Caco-2 (cell line): Measurements from ENCODE around the gene RHOT2. TPM values are rescaled to one million over a fixed set of nuclear protein-coding genes. Genes with fewer than 3 reads are reported as not detected.

Source experiments
- BruUV-seq: library from RNA; stranded (reverse); fragments of 400-500 nt; replicated peaks from 2 replicates; lab custom pipeline; 2021; lab: Mats Ljungman, UMichigan
- CTCF ChIA-PET: fragments of 300-600 bp; sonication (Branson Sonifier 250); formaldehyde crosslinking; loops from one replicate; lab custom pipeline; 2022; ENCODE audit warnings: antibody characterized with exemption; lab: Charles Lee
- POLR2A ChIA-PET: fragments of 300-600 bp; sonication (Branson Sonifier 250); formaldehyde crosslinking; loops from one replicate; lab custom pipeline; 2022; ENCODE audit warnings: antibody characterized with exemption; lab: Charles Lee
- DNase-seq, 2 experiments: peaks; one replicate each; pipeline versions ENCODE4 v3.0.0 to v3.0.0-alpha.2; 2020 to 2022
- H3K27me3 ChIP-seq: replicated peaks from 2 replicates; pipeline ENCODE4 v1.6.0; 2011; ENCODE audit warnings: low read length; ENCODE audit not compliant: control insufficient read depth, insufficient read depth
- H3K36me3 ChIP-seq: 2 replicates; pipeline ENCODE4 v1.5.1; 2011; ENCODE audit warnings: low read length; ENCODE audit not compliant: control insufficient read depth, insufficient read depth
- H3K4me1 ChIP-seq: fragments of 250-450 bp; sonication (Bioruptor Pico); 2 replicates; pipeline ENCODE4 v1.5.1; 2020; ENCODE audit warnings: mild to moderate bottlenecking
- H3K4me3 ChIP-seq: 2 replicates; pipeline ENCODE4 v1.5.1; 2011; ENCODE audit warnings: low read depth, mild to moderate bottlenecking, control low read depth, low read length
- H3K9me3 ChIP-seq: fragments of 250-450 bp; sonication (Bioruptor Pico); 2 replicates; pipeline ENCODE4 v1.5.1; 2020; ENCODE audit warnings: mild to moderate bottlenecking, moderate library complexity
- H3K27ac Mint-ChIP-seq: one replicate; pipeline ENCODE4 v1.8.0; 2022; ENCODE audit warnings: mixed read lengths; ENCODE audit not compliant: unreplicated experiment
- H3K27me3 Mint-ChIP-seq: one replicate; pipeline ENCODE4 v1.8.0; 2022; ENCODE audit warnings: mixed read lengths; ENCODE audit not compliant: insufficient read depth, unreplicated experiment
- H3K36me3 Mint-ChIP-seq: one replicate; pipeline ENCODE4 v1.8.0; 2022; ENCODE audit warnings: mild to moderate bottlenecking, mixed read lengths; ENCODE audit not compliant: insufficient read depth, unreplicated experiment
- H3K4me1 Mint-ChIP-seq: one replicate; pipeline ENCODE4 v1.8.0; 2022; ENCODE audit warnings: low read depth, mixed read lengths; ENCODE audit not compliant: unreplicated experiment
- H3K4me3 Mint-ChIP-seq: one replicate; pipeline ENCODE4 v1.8.0; 2022; ENCODE audit warnings: mild to moderate bottlenecking, moderate library complexity, mixed read lengths; ENCODE audit not compliant: unreplicated experiment
- H3K9me3 Mint-ChIP-seq: one replicate; pipeline ENCODE4 v1.8.0; 2022; ENCODE audit warnings: mixed read lengths; ENCODE audit not compliant: unreplicated experiment
- CTCF ChIP-seq, 2 experiments: fragments of 200-600 bp in 1 of 2; IDR thresholded peaks; 1 replicate in 1 of 2; 2 replicates in 1 of 2; pipeline versions ENCODE4 v1.5.1 to v1.8.0; 2011 to 2022; ENCODE audit warnings: antibody characterized with exemption in 1 of 2, control low read depth in 1 of 2, inconsistent platforms in 1 of 2, low read depth in 1 of 2, low read length in 1 of 2, mild to moderate bottlenecking in 1 of 2, moderate library complexity in 1 of 2; ENCODE audit not compliant: insufficient read depth in 1 of 2, severe bottlenecking in 1 of 2, unreplicated experiment in 1 of 2
- intact Hi-C: fragments of 100-400 bp; cut with micrococcal nuclease; formaldehyde crosslinking; loops from one replicate; pipeline ENCODE4 v1.10.0; 2022; ENCODE audit not compliant: unreplicated experiment
- total RNA-seq: library from RNA; stranded (reverse); gene quantifications from 2 replicates; pipeline ENCODE4 v1.2.3, GENCODE V29; 2022

The RHOT2 gene
- total RNA-seq, 1 experiment from 2014 or later, result 96.7 TPM

- POLR2A ChIA-PET, result no interaction called here
- no peaks in the 10 kb centered on the region for H3K4me1 Mint-ChIP-seq
- Histone ChIP-seq H3K9me3 (no peaks in the 10 kb centered on the region), H3K27me3 (no peaks in the 10 kb centered on the region), H3K36me3 (peaks cover 5% of the 10 kb centered on the region), H3K4me3 (peak overlapping the region; percentile 99), H3K4me1 (no peaks in the 10 kb centered on the region; the same call in 1 of the 2 replicates)
- BruUV-seq, result no TSS peak
- no peak for TF ChIP-seq CTCF (IDR thresholded peaks at IDR 0.05; ENCODE audit: insufficient read depth in 1 of 2, low read depth in 1 of 2, low read length in 1 of 2, severe bottlenecking in 1 of 2, unreplicated experiment in 1 of 2)
- H3K9me3 Mint-ChIP-seq, result no peaks in the 10 kb centered on the region
- H3K4me3 Mint-ChIP-seq, result peak overlapping the region; percentile 73
- intact Hi-C loops, result no loop called here
- no peak overlapping the region for H3K27ac Mint-ChIP-seq
- no peaks in the 10 kb centered on the region for H3K27me3 Mint-ChIP-seq
- CTCF ChIA-PET, result no interaction called here
- H3K36me3 Mint-ChIP-seq, result peaks cover 1% of the 10 kb centered on the region
- no peak for DNase-seq
Measured at GRCh38 chr16:668519-669171, 713 bp downstream of the RHOT2 start.

- Mint-ChIP-seq H3K36me3 (peaks cover 9% of the 10 kb centered on the region), H3K27ac (no peak overlapping the region), H3K4me3 (no peak overlapping the region), H3K27me3 (no peaks in the 10 kb centered on the region), H3K4me1 (no peaks in the 10 kb centered on the region), H3K9me3 (no peaks in the 10 kb centered on the region)
- POLR2A ChIA-PET, result no interaction called here
- no peaks in the 10 kb centered on the region for H3K27me3 ChIP-seq
- no peaks in the 10 kb centered on the region for H3K9me3 ChIP-seq
- DNase-seq, result no peak
- intact Hi-C loops, result no loop called here
- H3K36me3 ChIP-seq, result peaks cover 5% of the 10 kb centered on the region
- no peak for TF ChIP-seq CTCF (IDR thresholded peaks at IDR 0.05; ENCODE audit: insufficient read depth in 1 of 2, low read depth in 1 of 2, low read length in 1 of 2, severe bottlenecking in 1 of 2, unreplicated experiment in 1 of 2)
- no TSS peak for BruUV-seq
- no peak overlapping the region for H3K4me3 ChIP-seq
- CTCF ChIA-PET, result no interaction called here
- H3K4me1 ChIP-seq, result no peaks in the 10 kb centered on the region; the same call in 1 of the 2 replicates
Measured at GRCh38 chr16:669666-670065, 1.7 kb downstream of the RHOT2 start.

GRCh38 chr16:670485-671352 is 2.8 kb downstream of the RHOT2 start:
- ChIA-PET CTCF (interaction anchor here (0.6 kb wide), 1 partner anchor 10 kb away, joined by 5 read pairs; the partner anchor contains the start of gene STUB1), POLR2A (no interaction called here)
- H3K4me3 ChIP-seq, result no peak overlapping the region
- no peaks in the 10 kb centered on the region for H3K27me3 Mint-ChIP-seq
- H3K36me3 ChIP-seq, result peaks cover 5% of the 10 kb centered on the region
- TF ChIP-seq CTCF (IDR thresholded peaks at IDR 0.05; ENCODE audit: insufficient read depth in 1 of 2, low read depth in 1 of 2, low read length in 1 of 2, severe bottlenecking in 1 of 2, unreplicated experiment in 1 of 2), result no peak
- H3K36me3 Mint-ChIP-seq, result peaks cover 17% of the 10 kb centered on the region
- H3K27me3 ChIP-seq, result no peaks in the 10 kb centered on the region
- H3K4me1 Mint-ChIP-seq, result no peaks in the 10 kb centered on the region
- TSS peak; percentile 4 for BruUV-seq
- H3K9me3 ChIP-seq, result no peaks in the 10 kb centered on the region
- no peaks in the 10 kb centered on the region for H3K9me3 Mint-ChIP-seq
- H3K4me3 Mint-ChIP-seq, result peak overlapping the region; percentile 40
- no peaks in the 10 kb centered on the region; the same call in 1 of the 2 replicates for H3K4me1 ChIP-seq
- intact Hi-C loops, result no loop called here
- no peak overlapping the region for H3K27ac Mint-ChIP-seq
- no peak for DNase-seq
